ENCODE measurements around the gene SLAMF1.

- TF ChIP-seq, protein P1, sequence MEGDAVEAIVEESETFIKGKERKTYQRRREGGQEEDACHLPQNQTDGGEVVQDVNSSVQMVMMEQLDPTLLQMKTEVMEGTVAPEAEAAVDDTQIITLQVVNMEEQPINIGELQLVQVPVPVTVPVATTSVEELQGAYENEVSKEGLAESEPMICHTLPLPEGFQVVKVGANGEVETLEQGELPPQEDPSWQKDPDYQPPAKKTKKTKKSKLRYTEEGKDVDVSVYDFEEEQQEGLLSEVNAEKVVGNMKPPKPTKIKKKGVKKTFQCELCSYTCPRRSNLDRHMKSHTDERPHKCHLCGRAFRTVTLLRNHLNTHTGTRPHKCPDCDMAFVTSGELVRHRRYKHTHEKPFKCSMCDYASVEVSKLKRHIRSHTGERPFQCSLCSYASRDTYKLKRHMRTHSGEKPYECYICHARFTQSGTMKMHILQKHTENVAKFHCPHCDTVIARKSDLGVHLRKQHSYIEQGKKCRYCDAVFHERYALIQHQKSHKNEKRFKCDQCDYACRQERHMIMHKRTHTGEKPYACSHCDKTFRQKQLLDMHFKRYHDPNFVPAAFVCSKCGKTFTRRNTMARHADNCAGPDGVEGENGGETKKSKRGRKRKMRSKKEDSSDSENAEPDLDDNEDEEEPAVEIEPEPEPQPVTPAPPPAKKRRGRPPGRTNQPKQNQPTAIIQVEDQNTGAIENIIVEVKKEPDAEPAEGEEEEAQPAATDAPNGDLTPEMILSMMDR (IDR thresholded peaks at IDR 0.05) = no peak
- TF ChIP-seq POLR2A (IDR thresholded peaks at IDR 0.05) = no peak
Observed at GRCh38 chr1:160619742-160620277, 27.0 kb downstream of the SLAMF1 start.

Data from body of pancreas (tissue), 4 donors.